Upper lobe of right lung (tissue), 1 donor: ENCODE measurements around the gene ENDOG. TPM values are rescaled to one million over a fixed set of nuclear protein-coding genes. Genes with fewer than 3 reads are reported as not detected.

Source experiments
- ATAC-seq: fragments of 200-7000 bp; cut with Tn5 transposase; one replicate; pipeline ENCODE4 v1.9.1; 2020; ENCODE audit warnings: mild to moderate bottlenecking, moderate library complexity
- DNase-seq: peaks from one replicate; pipeline ENCODE4 v3.0.0-alpha.2; 2020
- H3K27ac ChIP-seq: fragments of 200-600 bp; one replicate; pipeline ENCODE4 v1.8.0; 2022
- H3K27me3 ChIP-seq: fragments of 200-600 bp; one replicate; pipeline ENCODE4 v1.8.0; 2022; ENCODE audit warnings: mild to moderate bottlenecking
- H3K36me3 ChIP-seq: fragments of 200-600 bp; one replicate; pipeline ENCODE4 v1.8.0; 2022
- H3K4me1 ChIP-seq: fragments of 200-600 bp; one replicate; pipeline ENCODE4 v1.8.0; 2022
- H3K4me3 ChIP-seq: fragments of 200-600 bp; one replicate; pipeline ENCODE4 v1.8.0; 2022; ENCODE audit warnings: mild to moderate bottlenecking
- H3K9me3 ChIP-seq: fragments of 200-600 bp; one replicate; pipeline ENCODE4 v1.8.0; 2022
- intact Hi-C: fragments of 100-400 bp; cut with DNase I; formaldehyde crosslinking; loops from one replicate; pipeline ENCODE4 v1.11.0; 2022
- total RNA-seq: library from RNA; stranded (reverse); fragmentation: NEBNext Ultra II Directional; extraction: Animal tissue kit (Norgen Biotek cat#: 25700); gene quantifications from one replicate; pipeline ENCODE4 v1.2.1, GENCODE V29; 2021
- TF ChIP-seq, protein P1 (sequence below): fragments of 200-600 bp; IDR thresholded peaks from one replicate; pipeline ENCODE4 v1.8.0; 2022; ENCODE audit warnings: antibody characterized with exemption
- donor health status: DM: no; HTN: yes; CAD: no; lungs with severe emphysema.

The ENDOG gene
- total RNA-seq, 1 donor from 2014 or later: 18.6 TPM

DNA sequence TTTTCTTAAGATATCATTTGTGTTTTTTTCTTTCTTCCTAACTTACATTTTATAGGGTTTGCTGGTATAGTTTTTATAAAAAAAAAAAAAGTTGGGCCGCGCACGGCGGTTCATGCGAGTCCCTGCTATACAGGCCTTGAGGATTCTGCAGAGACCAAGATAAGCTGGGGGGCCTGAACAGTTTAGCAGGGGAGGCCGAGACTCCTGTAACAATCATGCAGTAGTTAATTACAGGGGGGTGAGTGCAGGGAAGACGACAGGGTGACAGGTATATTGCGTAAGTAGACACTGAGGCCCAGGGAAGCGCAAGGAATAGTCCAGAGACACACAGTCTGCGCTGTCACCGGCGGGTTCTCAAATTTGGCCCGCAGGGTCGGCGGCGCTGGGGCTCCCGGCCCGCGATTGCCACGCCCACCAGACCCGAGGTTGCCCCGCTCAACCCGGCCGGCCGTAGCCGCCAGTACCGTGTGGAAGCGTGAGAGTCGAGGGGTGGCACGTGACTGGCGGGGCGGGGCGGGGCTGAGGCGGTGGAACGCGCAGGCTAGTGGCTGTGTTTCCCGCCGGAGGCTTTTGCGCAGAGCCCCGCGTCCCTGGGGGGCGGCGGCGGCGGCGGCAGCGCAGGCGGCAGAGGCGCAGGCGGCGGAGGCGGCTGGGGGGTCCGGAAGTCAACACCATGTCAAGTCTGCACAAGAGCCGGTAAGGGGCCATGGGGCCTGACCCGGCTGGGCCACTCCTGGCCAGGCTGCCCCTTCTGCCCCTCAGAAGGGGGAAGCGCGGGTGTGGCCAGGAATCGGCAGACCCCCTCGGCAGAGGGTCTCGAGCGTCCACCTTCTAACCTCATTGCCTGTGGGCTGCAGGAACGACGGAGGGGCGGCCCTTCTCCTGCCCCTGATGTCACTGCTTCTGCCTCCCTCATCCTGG is 31.4 kb upstream of the ENDOG start, which contains the start of gene TBC1D13:
TBC1D13 (plus strand) TSS at position 573 of the 921 bp plus-strand sequence; CDS start at position 674, 101 bp downstream.
- Histone ChIP-seq H3K9me3 (no peaks in the 10 kb centered on the region), H3K4me3 (peak within 1 kb of the TSS; percentile 85), H3K36me3 (peaks cover 15% of the 10 kb centered on the region), H3K27me3 (no peaks in the 10 kb centered on the region), H3K4me1 (peaks cover 10% of the 10 kb centered on the region), H3K27ac (peak within 1 kb of the TSS; percentile 84)
- DNase-seq: peak; percentile 96
- ATAC-seq: peak; percentile 99
- TF ChIP-seq, protein P1, sequence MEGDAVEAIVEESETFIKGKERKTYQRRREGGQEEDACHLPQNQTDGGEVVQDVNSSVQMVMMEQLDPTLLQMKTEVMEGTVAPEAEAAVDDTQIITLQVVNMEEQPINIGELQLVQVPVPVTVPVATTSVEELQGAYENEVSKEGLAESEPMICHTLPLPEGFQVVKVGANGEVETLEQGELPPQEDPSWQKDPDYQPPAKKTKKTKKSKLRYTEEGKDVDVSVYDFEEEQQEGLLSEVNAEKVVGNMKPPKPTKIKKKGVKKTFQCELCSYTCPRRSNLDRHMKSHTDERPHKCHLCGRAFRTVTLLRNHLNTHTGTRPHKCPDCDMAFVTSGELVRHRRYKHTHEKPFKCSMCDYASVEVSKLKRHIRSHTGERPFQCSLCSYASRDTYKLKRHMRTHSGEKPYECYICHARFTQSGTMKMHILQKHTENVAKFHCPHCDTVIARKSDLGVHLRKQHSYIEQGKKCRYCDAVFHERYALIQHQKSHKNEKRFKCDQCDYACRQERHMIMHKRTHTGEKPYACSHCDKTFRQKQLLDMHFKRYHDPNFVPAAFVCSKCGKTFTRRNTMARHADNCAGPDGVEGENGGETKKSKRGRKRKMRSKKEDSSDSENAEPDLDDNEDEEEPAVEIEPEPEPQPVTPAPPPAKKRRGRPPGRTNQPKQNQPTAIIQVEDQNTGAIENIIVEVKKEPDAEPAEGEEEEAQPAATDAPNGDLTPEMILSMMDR: no peak
- intact Hi-C loops: no loop called here

DNA sequence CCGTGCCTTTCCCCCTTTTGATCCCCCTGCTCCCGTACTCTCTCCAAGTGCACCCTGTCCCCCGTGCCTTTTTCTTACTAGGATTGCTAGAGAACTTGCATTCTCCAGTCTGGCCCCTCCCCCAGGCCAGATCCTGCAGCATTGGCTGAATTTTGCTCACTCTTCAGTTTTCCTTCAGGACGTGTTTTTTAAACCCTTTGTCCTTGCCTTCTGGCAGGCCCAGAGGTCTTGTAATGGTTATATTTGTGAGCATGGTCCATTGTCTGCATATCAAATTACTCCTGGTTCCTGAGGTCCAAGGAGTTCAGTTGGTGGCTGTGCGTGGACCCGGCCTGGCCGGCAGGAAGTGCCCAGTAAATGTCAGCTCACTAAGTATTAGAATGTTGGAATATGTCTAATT is 30.6 kb upstream of the ENDOG start:
- DNase-seq (no peak), ATAC-seq (peak; percentile 2)
- Histone ChIP-seq H3K4me1 (peaks cover 10% of the 10 kb centered on the region), H3K9me3 (no peaks in the 10 kb centered on the region), H3K4me3 (peak overlapping the region; percentile 85), H3K27me3 (no peaks in the 10 kb centered on the region), H3K36me3 (peaks cover 22% of the 10 kb centered on the region), H3K27ac (peak overlapping the region; percentile 84)
- intact Hi-C loops: no loop called here
- TF ChIP-seq, protein P1: no peak

DNA sequence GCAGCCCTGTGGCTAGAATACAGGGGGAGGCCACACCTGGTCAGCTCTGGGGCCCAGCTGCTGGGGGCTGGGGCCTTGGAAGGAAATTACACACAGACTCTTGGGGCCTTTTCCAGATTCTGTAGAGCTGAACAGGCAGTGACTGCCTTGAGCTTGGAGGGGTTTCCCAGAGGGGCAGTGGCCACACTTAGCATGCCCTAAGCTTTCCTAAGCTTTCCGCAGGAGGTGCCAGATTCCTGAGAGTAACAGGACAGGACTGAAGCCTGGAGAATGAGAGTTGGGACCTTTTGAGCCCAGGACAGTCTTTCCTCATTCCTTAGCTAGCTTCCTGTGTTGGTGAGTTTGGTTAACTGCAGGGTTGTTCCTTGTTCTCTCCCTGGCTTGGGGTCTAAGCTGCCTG is 29.9 kb upstream of the ENDOG start:
- TF ChIP-seq, protein P1: no peak
- Histone ChIP-seq H3K27me3 (no peaks in the 10 kb centered on the region), H3K4me3 (no peak overlapping the region), H3K36me3 (peaks cover 30% of the 10 kb centered on the region), H3K9me3 (no peaks in the 10 kb centered on the region), H3K4me1 (peaks cover 10% of the 10 kb centered on the region), H3K27ac (no peak overlapping the region)
- intact Hi-C loops: no loop called here
- no peak for DNase-seq
- ATAC-seq: no peak

DNA sequence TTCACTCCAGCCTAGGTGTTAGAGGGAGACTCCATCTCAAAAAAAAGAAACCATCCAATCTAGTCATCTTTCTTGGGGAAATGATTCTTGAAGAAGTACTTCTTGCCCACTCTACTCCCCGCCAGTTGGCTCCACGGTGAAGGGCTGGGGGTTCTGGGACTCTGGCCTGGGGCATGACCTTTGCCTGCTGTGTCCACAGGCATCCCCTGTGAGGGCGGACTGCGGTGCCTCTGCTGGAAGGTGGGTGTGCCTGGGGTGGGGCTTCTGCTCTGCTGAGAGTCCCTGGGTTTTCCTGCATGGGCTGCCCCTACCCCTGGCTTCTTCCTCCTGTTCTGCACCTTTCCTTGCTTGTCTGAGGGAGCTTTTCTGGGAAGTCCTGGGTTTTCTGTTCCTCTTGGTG is 27.8 kb upstream of the ENDOG start:
- Histone ChIP-seq H3K4me1 (peaks cover 10% of the 10 kb centered on the region), H3K27me3 (no peaks in the 10 kb centered on the region), H3K9me3 (no peaks in the 10 kb centered on the region), H3K4me3 (no peak overlapping the region), H3K36me3 (peaks cover 46% of the 10 kb centered on the region), H3K27ac (no peak overlapping the region)
- intact Hi-C loops: no loop called here
- TF ChIP-seq, protein P1: no peak
- ATAC-seq (no peak), DNase-seq (no peak)

DNA sequence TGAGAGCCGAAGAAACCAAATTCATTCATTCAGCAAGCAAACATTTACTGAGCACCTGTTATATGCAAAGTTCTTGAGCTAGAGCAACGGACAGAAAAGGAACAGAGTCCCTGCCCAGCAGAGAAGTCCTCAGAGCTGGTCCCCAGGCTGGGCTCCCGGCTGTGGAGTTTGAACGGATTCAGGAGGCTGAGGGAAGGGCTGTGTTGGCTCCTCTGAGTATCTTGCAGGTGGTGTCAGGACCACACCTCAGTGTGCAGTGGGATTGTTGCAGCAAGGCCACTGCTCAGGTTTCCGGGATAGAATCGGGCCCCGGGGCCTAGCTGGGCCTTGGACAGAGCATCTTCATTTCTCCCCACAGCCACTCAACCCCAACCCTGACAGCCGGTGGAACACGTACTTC is 26.2 kb upstream of the ENDOG start:
- H3K4me3 ChIP-seq: no peak overlapping the region
- DNase-seq (no peak), ATAC-seq (no peak)
- TF ChIP-seq, protein P1: no peak
- H3K27me3 ChIP-seq: no peaks in the 10 kb centered on the region
- H3K9me3 ChIP-seq: no peaks in the 10 kb centered on the region
- no peak overlapping the region for H3K27ac ChIP-seq
- peaks cover 62% of the 10 kb centered on the region for H3K36me3 ChIP-seq
- intact Hi-C loops: no loop called here
- H3K4me1 ChIP-seq: peaks cover 10% of the 10 kb centered on the region
